ENCODE measurements around the gene CLCA2.

The CLCA2 gene

GRCh38 chr1:86430376-86430775, 6.4 kb downstream of the CLCA2 start:
- DNase-seq (ENCODE audit: low read depth), result no peak

- DNase-seq (ENCODE audit: low read depth), result no peak
Observed at GRCh38 chr1:86434059-86434458, 10.1 kb downstream of the CLCA2 start.

DNA sequence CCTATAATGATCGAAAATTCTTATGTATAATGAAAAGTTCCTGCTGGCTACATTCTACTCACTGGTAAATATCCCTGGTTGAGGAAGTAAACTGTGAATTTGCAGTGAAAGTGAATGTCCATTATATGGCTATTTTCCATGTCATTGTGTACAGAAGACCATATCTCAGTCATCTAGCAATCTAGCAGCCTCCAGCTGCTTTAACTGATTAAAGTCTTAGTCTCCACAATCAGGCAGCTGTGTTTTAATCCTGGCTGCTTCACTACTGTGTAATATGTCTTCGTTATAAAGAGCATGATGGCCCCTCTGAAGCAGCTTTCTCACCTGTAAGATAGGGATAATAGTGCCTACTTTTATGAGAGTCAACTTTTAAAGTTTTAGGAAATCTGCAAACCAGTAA, 11.4 kb downstream of the CLCA2 start:
- DNase-seq (ENCODE audit: low read depth), result no peak

DNA sequence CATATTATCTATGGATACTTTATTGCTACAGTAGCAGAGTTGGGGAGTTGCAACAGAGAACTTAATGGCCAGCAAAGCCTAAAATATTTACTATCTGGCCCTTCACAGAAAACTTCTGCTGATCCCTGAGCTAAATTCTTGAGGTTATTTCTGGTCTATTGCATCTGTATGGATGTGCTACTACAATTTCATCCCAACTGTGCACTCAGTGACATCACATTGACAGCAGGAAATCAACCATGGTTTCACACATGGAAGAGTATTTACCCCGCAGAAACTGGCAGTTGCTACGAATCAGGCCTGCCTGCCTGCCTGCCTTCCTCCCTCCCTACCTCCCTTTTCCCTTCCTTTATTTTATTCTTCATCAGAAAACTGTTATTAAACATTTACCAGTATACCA, 12.1 kb downstream of the CLCA2 start:
- DNase-seq (ENCODE audit: low read depth), result no peak

GRCh38 chr1:86441581-86441980, 17.6 kb downstream of the CLCA2 start:
- DNase-seq (ENCODE audit: low read depth), result no peak

DNA sequence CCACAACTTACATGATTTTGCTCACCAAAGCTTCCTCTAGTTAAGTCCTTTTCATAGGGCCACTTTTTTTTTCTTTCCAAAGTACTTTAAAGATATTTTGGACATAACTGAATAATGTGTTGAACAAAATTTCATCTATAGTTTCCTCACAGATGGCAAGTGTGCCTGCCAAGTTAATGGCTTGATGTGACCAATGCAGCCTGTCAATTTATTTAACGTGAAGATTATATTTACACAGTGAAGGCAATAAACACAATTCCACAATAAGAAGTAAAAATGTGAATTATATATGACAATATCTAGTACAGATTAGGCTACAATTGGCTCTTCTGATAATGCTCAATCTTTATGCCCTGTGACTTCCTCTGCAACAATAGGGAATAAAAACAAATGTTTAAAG, 18.0 kb downstream of the CLCA2 start:
- DNase-seq (ENCODE audit: low read depth), result no peak

DNA sequence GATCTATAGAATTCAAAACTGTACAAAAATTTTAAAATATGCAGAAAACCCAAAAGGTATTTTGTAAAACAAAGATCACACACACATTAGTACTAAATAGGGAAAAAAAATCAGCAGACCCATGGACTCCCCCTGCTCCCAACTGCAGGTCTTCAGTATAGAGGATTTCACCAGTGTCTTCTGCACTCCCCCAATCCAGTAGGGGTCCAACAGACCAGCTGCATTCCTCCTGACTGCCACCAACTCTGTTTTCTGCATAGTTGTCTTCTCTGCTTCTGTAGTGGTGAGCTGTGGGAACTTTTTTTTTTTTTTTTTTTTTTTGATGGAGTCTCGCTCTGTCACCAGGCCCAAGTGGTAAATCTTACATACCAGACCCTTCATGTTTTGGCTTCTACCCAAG, 21.9 kb downstream of the CLCA2 start:
- DNase-seq (ENCODE audit: low read depth), result no peak

DNA sequence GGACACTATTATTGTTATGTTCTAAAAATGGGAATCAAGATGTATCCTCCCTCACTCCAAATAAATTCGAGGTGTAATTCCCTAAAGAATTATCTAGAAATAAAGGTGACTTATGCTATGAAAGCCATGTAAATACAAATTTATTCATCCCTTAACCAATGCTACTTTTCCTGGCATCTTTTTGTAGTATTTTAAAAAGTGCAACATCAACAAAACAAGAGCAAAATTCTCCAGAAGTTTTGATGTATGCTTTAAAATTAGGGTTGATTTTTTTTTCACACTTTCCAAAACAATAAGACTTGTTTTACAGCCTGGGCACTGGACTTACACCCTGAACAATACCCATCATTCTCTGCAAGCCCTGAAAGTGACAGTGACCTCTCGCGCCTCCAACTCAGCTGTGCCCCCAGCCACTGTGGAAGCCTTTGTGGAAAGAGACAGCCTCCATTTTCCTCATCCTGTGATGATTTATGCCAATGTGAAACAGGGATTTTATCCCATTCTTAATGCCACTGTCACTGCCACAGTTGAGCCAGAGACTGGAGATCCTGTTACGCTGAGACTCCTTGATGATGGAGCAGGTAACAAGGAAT, 23.3 kb downstream of the CLCA2 start:
- no peak for DNase-seq (ENCODE audit: low read depth)

DNA sequence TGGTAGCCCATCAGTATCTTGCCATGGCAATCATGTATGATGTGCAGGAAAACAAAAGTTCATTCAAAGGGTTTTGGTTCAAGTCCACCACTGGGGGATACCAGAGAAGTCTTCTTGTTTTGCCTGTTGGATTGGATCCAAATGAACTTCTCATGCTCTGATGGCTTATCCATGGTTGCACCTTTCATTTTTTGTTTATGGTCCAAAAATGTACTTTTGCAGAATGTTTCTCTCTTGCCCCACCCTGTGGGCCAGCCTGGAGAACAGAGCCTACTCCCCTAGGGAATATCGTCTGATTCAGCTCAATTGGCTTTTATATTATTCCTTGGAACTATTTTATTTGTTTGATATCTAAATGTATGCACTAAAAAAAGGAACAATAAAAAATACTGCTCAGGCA, 24.7 kb downstream of the CLCA2 start:
- no peak for DNase-seq (ENCODE audit: low read depth)

GRCh38 chr1:86449103-86449502, 25.1 kb downstream of the CLCA2 start:
- DNase-seq (ENCODE audit: low read depth), result no peak

DNA sequence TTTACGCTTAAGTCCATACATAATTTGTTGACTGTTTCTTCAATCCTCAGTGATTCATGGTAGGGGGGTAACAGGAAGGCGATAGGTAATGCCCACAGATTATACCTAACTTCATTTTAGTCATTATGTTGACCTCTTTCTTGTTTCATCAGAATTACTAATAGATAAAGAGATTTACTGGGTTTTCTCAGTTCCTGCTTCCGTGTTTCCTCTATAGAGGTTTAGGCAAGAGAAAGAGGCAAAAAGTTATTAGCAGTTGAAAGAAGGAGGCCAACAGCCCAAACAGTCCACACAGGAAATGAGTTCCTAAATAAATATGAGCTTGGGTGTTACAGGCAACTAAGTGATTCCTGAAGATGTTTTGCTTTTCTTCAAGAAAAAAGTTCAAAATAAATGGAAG, 26.9 kb downstream of the CLCA2 start:
- DNase-seq (ENCODE audit: low read depth), result no peak

DNA sequence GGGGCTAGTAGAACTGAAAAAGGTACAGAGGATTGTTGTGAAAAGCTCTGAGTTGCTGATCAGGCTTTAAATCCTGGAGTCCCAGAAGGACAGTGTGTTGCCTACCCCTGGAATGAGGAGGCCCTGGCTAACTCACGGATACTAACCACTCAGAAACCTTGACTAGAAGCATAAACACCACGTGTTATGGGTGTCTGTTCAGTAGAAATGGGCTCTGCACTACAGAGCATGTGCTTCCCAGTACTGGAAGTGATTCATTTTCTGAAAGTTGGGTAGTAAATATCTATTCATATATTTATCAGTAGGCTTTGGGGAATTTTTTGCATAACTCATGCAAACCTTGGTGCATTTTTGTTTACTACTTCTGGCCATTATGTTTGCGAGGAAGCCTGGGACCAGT, 29.7 kb downstream of the CLCA2 start:
- no peak for DNase-seq (ENCODE audit: low read depth)

DNA sequence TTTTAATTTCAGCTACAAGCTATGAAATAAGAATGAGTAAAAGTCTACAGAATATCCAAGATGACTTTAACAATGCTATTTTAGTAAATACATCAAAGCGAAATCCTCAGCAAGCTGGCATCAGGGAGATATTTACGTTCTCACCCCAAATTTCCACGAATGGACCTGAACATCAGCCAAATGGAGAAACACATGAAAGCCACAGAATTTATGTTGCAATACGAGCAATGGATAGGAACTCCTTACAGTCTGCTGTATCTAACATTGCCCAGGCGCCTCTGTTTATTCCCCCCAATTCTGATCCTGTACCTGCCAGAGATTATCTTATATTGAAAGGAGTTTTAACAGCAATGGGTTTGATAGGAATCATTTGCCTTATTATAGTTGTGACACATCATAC, 31.1 kb downstream of the CLCA2 start:
- DNase-seq (ENCODE audit: low read depth), result no peak

- no peak for DNase-seq (ENCODE audit: low read depth)
Observed at GRCh38 chr1:86460998-86461397, 37.0 kb downstream of the CLCA2 start.

GRCh38 chr1:86461482-86461881, 37.5 kb downstream of the CLCA2 start:
- DNase-seq (ENCODE audit: low read depth), result no peak

DNA sequence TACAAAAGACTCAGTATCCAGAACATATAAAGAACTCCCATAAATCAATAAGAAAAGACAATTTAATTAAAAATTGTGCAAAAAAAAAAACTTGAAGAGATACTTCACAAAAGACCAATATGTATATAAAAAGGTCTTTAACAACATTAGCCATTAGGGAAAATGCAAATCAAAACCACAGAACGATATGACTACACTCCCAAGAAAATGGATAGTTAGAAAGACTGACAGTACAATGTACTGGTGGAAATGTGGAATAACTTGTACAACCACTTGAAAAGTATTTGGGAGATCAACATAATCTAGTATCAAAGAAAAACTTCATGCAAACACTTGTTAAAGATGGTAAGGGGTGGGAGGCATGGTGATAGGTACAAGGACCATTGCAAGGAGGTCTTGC, 40.8 kb downstream of the CLCA2 start:
- no peak for DNase-seq (ENCODE audit: low read depth)

- DNase-seq (ENCODE audit: low read depth), result no peak
Observed at GRCh38 chr1:86466109-86466844, 42.3 kb downstream of the CLCA2 start.

DNA sequence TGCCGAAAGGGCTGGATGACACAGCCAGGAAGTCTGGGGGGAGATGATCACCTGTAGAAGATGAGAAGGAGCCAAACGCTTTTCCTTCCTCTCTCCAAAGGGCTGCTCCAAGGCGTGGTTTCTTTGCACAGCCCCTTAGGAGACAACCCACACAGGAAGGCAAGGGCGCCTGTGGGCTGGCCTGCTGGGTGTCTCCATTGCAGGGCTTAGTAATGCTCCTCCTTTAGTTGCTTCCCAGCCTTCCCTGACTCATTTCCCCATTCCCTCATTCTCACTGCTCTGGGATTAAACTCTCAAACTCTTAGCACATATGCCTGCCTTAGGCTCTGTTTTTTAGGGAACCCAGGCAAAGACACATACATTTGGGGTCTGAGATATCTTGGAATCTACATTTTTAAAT, 43.0 kb downstream of the CLCA2 start:
- DNase-seq (ENCODE audit: low read depth), result no peak

DNA sequence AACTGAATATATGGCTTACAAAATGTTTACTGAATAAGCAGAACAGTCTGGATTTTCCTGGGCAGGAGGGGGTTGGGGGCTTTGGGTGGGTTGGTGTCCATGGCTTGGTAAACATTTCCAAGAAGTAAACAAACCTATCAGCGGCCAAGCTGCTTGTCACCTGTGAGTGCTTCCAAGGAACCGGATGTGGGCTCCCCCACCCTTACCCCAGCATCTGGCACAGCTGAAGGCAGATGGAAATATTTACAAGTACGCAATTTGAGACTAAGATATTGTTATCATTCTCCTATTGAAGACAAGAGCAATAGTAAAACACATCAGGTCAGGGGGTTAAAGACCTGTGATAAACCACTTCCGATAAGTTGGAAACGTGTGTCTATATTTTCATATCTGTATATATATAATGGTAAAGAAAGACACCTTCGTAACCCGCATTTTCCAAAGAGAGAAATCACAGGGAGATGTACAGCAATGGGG, 44.6 kb downstream of the CLCA2 start, which contains the start of gene CLCA1:
Gene CLCA1, plus strand, starts transcription at position 427 of the 477 bp plus-strand sequence. Its CDS starts 45 bp downstream, at position 472.
- DNase-seq (ENCODE audit: low read depth), result no peak

DNA sequence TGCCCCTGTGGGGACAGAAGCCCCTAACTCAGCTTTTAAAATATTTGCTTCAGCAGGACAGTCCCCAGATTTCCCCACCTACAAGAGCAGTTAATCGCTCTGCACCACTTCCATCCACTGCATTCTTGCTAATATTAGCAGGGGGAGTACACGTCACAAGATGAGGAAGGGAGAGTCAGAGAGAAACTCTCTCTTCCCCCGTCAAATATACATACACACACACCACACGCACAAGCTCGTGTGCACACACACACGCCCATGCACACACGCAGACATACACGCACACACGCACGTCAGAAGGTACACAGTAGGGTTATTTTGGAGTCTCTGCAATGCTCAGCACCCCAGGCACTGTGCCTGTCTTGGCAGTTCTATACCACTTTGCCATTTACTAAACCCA, 46.9 kb downstream of the CLCA2 start:
- no peak for DNase-seq (ENCODE audit: low read depth)

DNA sequence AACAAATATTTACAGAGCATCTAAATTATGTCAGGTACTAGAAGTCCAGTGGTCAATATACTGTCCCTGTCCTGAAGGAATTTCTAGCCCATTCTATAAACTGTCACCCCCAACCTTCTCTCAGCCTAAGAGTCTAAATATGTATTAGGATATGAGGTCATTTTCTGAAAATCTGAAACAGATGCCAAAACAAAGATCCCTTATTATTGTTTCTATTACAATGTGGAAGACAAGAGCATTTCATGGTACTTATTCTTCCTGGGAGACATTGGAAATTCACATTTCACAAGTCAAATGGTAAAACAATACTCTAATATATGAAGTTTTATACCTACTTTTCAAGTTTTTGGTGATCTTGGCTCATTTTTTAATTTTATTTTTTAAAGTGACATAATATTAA, 47.3 kb downstream of the CLCA2 start:
- no peak for DNase-seq (ENCODE audit: low read depth)

GRCh38 chr1:86472152-86472551, 48.2 kb downstream of the CLCA2 start:
- no peak for DNase-seq (ENCODE audit: low read depth)

- DNase-seq (ENCODE audit: low read depth), result no peak
Observed at GRCh38 chr1:86472767-86473166, 48.8 kb downstream of the CLCA2 start.

DNA sequence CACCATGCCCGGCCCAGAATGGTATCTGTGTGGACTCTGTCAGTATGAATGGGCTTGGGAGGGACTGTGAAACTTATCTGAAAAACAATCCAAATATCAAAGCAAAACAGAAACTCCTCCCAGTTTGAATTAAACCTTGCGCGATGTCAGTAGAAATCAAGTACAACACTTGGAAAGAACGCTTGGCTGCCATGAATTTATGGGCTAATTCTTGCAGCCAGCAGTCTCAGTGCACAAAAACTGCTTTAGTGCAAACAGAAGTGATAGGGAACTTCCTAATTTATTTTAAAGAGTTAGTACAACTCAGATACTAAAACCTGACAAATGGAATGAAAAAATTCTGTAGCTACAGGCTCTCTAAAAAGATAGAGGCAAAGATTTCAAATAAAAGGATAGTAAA, 53.3 kb downstream of the CLCA2 start:
- DNase-seq (ENCODE audit: low read depth), result no peak

All from stimulated activated CD8-positive, alpha-beta memory T cell treated with anti-CD3 and anti-CD28 coated beads, Interleukin-4, amount 100 ng/mL, for 24 hours (primary cell).